Natural killer cell (primary cell): ENCODE data around the gene CHRNA10. TPM values are rescaled to one million over a fixed set of nuclear protein-coding genes. Genes with fewer than 3 reads are reported as not detected.

ENCODE experiments used
- ATAC-seq, 3 donors: fragments of 150-1000 bp in 2 of 3; fragments of 200-7000 bp in 1 of 3; cut with Tn5 transposase; 1 replicate in 1 of 3; 2 replicates in 2 of 3; pipeline ENCODE4 v1.10.0; 2021; ENCODE audit warnings: mild to moderate bottlenecking in 2 of 3, moderate library complexity in 2 of 3
- DNase-seq, 2 donors: peaks; one replicate each; pipeline versions ENCODE4 v3.0.0 to v3.0.0-alpha.2; 2013 to 2021; ENCODE audit warnings: mixed read lengths in 1 of 2
- H3K27ac ChIP-seq: one replicate; pipeline ENCODE4 v1.5.1; 2013; ENCODE audit warnings: mild to moderate bottlenecking, low read length
- H3K27me3 ChIP-seq: one replicate; pipeline ENCODE4 v1.6.1; 2013; ENCODE audit warnings: low read length; ENCODE audit not compliant: control insufficient read depth, insufficient read depth
- H3K36me3 ChIP-seq: one replicate; pipeline ENCODE4 v1.6.1; 2013; ENCODE audit warnings: low read length; ENCODE audit not compliant: control insufficient read depth, insufficient read depth
- H3K4me1 ChIP-seq: one replicate; pipeline ENCODE4 v1.6.1; 2013; ENCODE audit warnings: low read length; ENCODE audit not compliant: control insufficient read depth, insufficient read depth
- H3K4me3 ChIP-seq: one replicate; pipeline ENCODE4 v1.5.1; 2013; ENCODE audit warnings: low read length
- H3K9me3 ChIP-seq: one replicate; pipeline ENCODE4 v1.6.1; 2013; ENCODE audit warnings: low read length; ENCODE audit not compliant: control insufficient read depth, insufficient read depth
- H3K27ac Mint-ChIP-seq, 2 donors: one replicate each; pipeline ENCODE4 v1.8.0; 2022; ENCODE audit warnings: mild to moderate bottlenecking in 2 of 2, mixed read lengths in 2 of 2, moderate library complexity in 1 of 2
- H3K27me3 Mint-ChIP-seq, 2 donors: one replicate each; pipeline ENCODE4 v1.8.0; 2022; ENCODE audit warnings: low read depth in 2 of 2, mixed read lengths in 2 of 2
- H3K36me3 Mint-ChIP-seq: one replicate; pipeline ENCODE4 v1.8.0; 2022; ENCODE audit warnings: mixed read lengths
- H3K4me1 Mint-ChIP-seq, 2 donors: one replicate each; pipeline ENCODE4 v1.8.0; 2022; ENCODE audit warnings: mixed read lengths in 2 of 2
- H3K4me3 Mint-ChIP-seq: one replicate; pipeline ENCODE4 v1.8.0; 2022; ENCODE audit warnings: mild to moderate bottlenecking, moderate library complexity, mixed read lengths
- H3K9me3 Mint-ChIP-seq, 2 donors: one replicate each; pipeline ENCODE4 v1.8.0; 2022; ENCODE audit warnings: mixed read lengths in 2 of 2
- CTCF ChIP-seq: fragments of 200-600 bp; IDR thresholded peaks from one replicate; pipeline ENCODE4 v1.8.0; 2022; ENCODE audit warnings: antibody characterized with exemption
- WGBS: methylation state at CpG from one replicate; pipeline ENCODE4 v1.1.7; 2013; ENCODE audit warnings: missing lambda C conversion rate; ENCODE audit not compliant: insufficient coverage; 5-methylcytosine and 5-hydroxymethylcytosine counted together
- intact Hi-C: fragments of 100-400 bp; cut with micrococcal nuclease; formaldehyde crosslinking; loops from one replicate; pipeline ENCODE4 v1.14.2; 2022
- total RNA-seq, 4 donors: library from RNA; stranded (reverse); fragments of 120-200 nt in 1 of 4; gene quantifications; one replicate each; pipeline versions ENCODE4 v1.2.3 to v1.2.4, GENCODE V29; 2013 to 2022

The CHRNA10 gene
- total RNA-seq, 3 donors from 2014 or later (not counting 1 experiment from before 2014, with no cell fraction given): 0.36 to 0.60 (median 0.45) TPM

GRCh38 chr11:3667149-3668035 is 3.8 kb downstream of the CHRNA10 start:
- Histone ChIP-seq H3K4me3 (no peak overlapping the region), H3K9me3 (no peaks in the 10 kb centered on the region), H3K27me3 (no peaks in the 10 kb centered on the region), H3K36me3 (peaks cover 41% of the 10 kb centered on the region), H3K4me1 (no peaks in the 10 kb centered on the region), H3K27ac (no peak overlapping the region)
- peaks cover 14% of the 10 kb centered on the region for H3K36me3 Mint-ChIP-seq
- H3K4me3 Mint-ChIP-seq: no peak overlapping the region
- no peaks in the 10 kb centered on the region for H3K4me1 Mint-ChIP-seq
- no peaks in the 10 kb centered on the region for H3K9me3 Mint-ChIP-seq
- intact Hi-C loops: no loop called here
- no peaks in the 10 kb centered on the region for H3K27me3 Mint-ChIP-seq
- H3K27ac Mint-ChIP-seq: no peak overlapping the region
- no peak for TF ChIP-seq CTCF
- WGBS: 98% methylated on average over 89 of the region's 89 CpGs
- no peak for ATAC-seq
- no peak for DNase-seq

GRCh38 chr11:3666023-3666530 is 5.1 kb downstream of the CHRNA10 start:
- peaks cover 14% of the 10 kb centered on the region for H3K36me3 Mint-ChIP-seq
- 92% methylated on average over 17 of the region's 17 CpGs for WGBS
- no peaks in the 10 kb centered on the region for H3K9me3 ChIP-seq
- intact Hi-C loops: no loop called here
- H3K27ac ChIP-seq: no peak overlapping the region
- H3K9me3 Mint-ChIP-seq: no peaks in the 10 kb centered on the region
- TF ChIP-seq CTCF: no peak
- H3K36me3 ChIP-seq: peaks cover 30% of the 10 kb centered on the region
- no peaks in the 10 kb centered on the region for H3K27me3 Mint-ChIP-seq
- H3K4me1 ChIP-seq: no peaks in the 10 kb centered on the region
- no peak for DNase-seq
- no peak overlapping the region for H3K4me3 ChIP-seq
- H3K4me3 Mint-ChIP-seq: no peak overlapping the region
- H3K4me1 Mint-ChIP-seq: no peaks in the 10 kb centered on the region
- no peak overlapping the region for H3K27ac Mint-ChIP-seq
- no peaks in the 10 kb centered on the region for H3K27me3 ChIP-seq
- no peak for ATAC-seq

- Mint-ChIP-seq H3K4me1 (no peaks in the 10 kb centered on the region), H3K4me3 (no peak overlapping the region), H3K27ac (no peak overlapping the region), H3K36me3 (peaks cover 14% of the 10 kb centered on the region), H3K27me3 (no peaks in the 10 kb centered on the region), H3K9me3 (no peaks in the 10 kb centered on the region)
- no peaks in the 10 kb centered on the region for H3K4me1 ChIP-seq
- H3K27me3 ChIP-seq: no peaks in the 10 kb centered on the region
- H3K27ac ChIP-seq: no peak overlapping the region
- TF ChIP-seq CTCF: no peak
- H3K36me3 ChIP-seq: peaks cover 30% of the 10 kb centered on the region
- DNase-seq (no peak), ATAC-seq (no peak)
- no peaks in the 10 kb centered on the region for H3K9me3 ChIP-seq
- no peak overlapping the region for H3K4me3 ChIP-seq
- intact Hi-C loops: no loop called here
- 97% methylated on average over 6 of the region's 6 CpGs for WGBS
Observed at GRCh38 chr11:3665336-3666022, 5.7 kb downstream of the CHRNA10 start.
